Fibroblast of pulmonary artery (primary cell): Measurements from ENCODE around the gene SV2B.

Source experiments
- DNase-seq: peaks from one replicate; pipeline ENCODE4 v3.0.0-alpha.2; 2010; ENCODE audit warnings: low read depth
- H3K4me3 ChIP-seq: replicated peaks from 2 replicates; pipeline ENCODE4 v1.5.1; 2011; ENCODE audit warnings: low read depth, mild to moderate bottlenecking, control low read depth, low read length, moderate library complexity
- CTCF ChIP-seq: IDR thresholded peaks from 2 replicates; pipeline ENCODE4 v1.5.1; 2011; ENCODE audit warnings: mild to moderate bottlenecking, control low read depth, low read length, inconsistent platforms; ENCODE audit errors: missing control alignments

SV2B gene

GRCh38 chr15:91135201-91136130 lies 35.4 kb downstream of the SV2B start:
- DNase-seq, result no peak
- no peak overlapping the region for H3K4me3 ChIP-seq
- no peak for TF ChIP-seq CTCF

GRCh38 chr15:91136386-91136923 lies 36.4 kb downstream of the SV2B start:
- DNase-seq, result no peak
- no peak overlapping the region for H3K4me3 ChIP-seq
- no peak for TF ChIP-seq CTCF

GRCh38 chr15:91140601-91141000 lies 40.5 kb downstream of the SV2B start:
- no peak for TF ChIP-seq CTCF
- H3K4me3 ChIP-seq, result no peak overlapping the region
- no peak for DNase-seq

GRCh38 chr15:91141097-91141496 lies 41.0 kb downstream of the SV2B start:
- no peak for TF ChIP-seq CTCF
- no peak overlapping the region for H3K4me3 ChIP-seq
- no peak for DNase-seq

GRCh38 chr15:91142106-91142744 lies 42.2 kb downstream of the SV2B start:
- no peak overlapping the region for H3K4me3 ChIP-seq
- peak; percentile 3 for DNase-seq
- peak; percentile 26 for TF ChIP-seq CTCF

GRCh38 chr15:91142946-91143345 lies 42.9 kb downstream of the SV2B start:
- TF ChIP-seq CTCF, result no peak
- no peak overlapping the region for H3K4me3 ChIP-seq
- DNase-seq, result no peak
